NCI-H2171 treated with DMSO at 0.1 percent for 48 hours (cell line): ENCODE data around the gene POLQ.
A peak's percentile ranks its signal among the peaks of the same experiment; 100 is the strongest.
"Not testable (repeated sequence)": the region's sequence is repeated elsewhere in the genome, so short reads cannot be mapped to it uniquely, and the experiment has no call there.

Source experiments
- DNase-seq: peaks from one replicate; lab custom pipeline; 2025; lab: John Stamatoyannopoulos, UW

POLQ gene

GRCh38 chr3:121545574-121546455, at the start of gene POLQ:
POLQ (minus strand) TSS chr3:121545988; CDS start chr3:121545877, 111 bp downstream.
- peak; percentile 95 for DNase-seq

GRCh38 chr3:121594850-121595249, 49.1 kb upstream of the POLQ start:
- DNase-seq, result no peak

- DNase-seq, result not testable (repeated sequence)
These were observed 48.0 kb upstream of the POLQ start for GRCh38 chr3:121593806-121594205.

GRCh38 chr3:121592856-121593702, 47.3 kb upstream of the POLQ start, which contains the start of gene FBXO40:
FBXO40 (plus strand) TSS chr3:121593379; CDS start chr3:121620576, 27,197 bp downstream.
- DNase-seq, result peak; percentile 3

GRCh38 chr3:121584418-121584817, 38.6 kb upstream of the POLQ start:
- DNase-seq, result no peak

- no peak for DNase-seq
These were observed 35.9 kb upstream of the POLQ start for GRCh38 chr3:121581691-121582090.

- peak; percentile 72 for DNase-seq
These were observed 28.7 kb upstream of the POLQ start for GRCh38 chr3:121574449-121574848.

- DNase-seq, result no peak
These were observed 21.9 kb upstream of the POLQ start, which contains the start of gene ARGFX for GRCh38 chr3:121567649-121568048. ARGFX (plus strand) TSS chr3:121567949; CDS start chr3:121570714, 2,765 bp downstream.

- DNase-seq, result no peak
These were observed 21.0 kb upstream of the POLQ start for GRCh38 chr3:121566773-121567172.

GRCh38 chr3:121562148-121562547, 16.4 kb upstream of the POLQ start:
- no peak for DNase-seq

GRCh38 chr3:121557426-121557934, 11.7 kb upstream of the POLQ start:
- no peak for DNase-seq

GRCh38 chr3:121552797-121553196, 7.0 kb upstream of the POLQ start:
- no peak for DNase-seq

- DNase-seq, result no peak
These were observed 6.6 kb upstream of the POLQ start for GRCh38 chr3:121552379-121552778.

GRCh38 chr3:121545049-121545573, 677 bp downstream of the POLQ start:
- DNase-seq, result peak; percentile 26

GRCh38 chr3:121542924-121543323, 2.9 kb downstream of the POLQ start:
- no peak for DNase-seq

- no peak for DNase-seq
These were observed 14.5 kb downstream of the POLQ start for GRCh38 chr3:121531269-121531668.

- DNase-seq, result no peak
These were observed 16.5 kb downstream of the POLQ start for GRCh38 chr3:121529308-121529707.

- DNase-seq, result no peak
These were observed 25.3 kb downstream of the POLQ start for GRCh38 chr3:121520510-121520909.

GRCh38 chr3:121517953-121518655, 27.7 kb downstream of the POLQ start:
- DNase-seq, result no peak

GRCh38 chr3:121515862-121516261, 29.9 kb downstream of the POLQ start:
- DNase-seq, result no peak

GRCh38 chr3:121515313-121515712, 30.5 kb downstream of the POLQ start:
- peak; percentile 32 for DNase-seq
